Inferior parietal cortex (tissue), 1 donor: ENCODE data around the gene CRACR2A.

ENCODE experiments used
- DNase-seq: peaks from one replicate; pipeline ENCODE4 v3.0.0-alpha.2; 2016; ENCODE audit errors: extremely low spot score

CRACR2A gene

GRCh38 chr12:3752096-3752709 lies 706 bp downstream of the CRACR2A start:
- no peak for DNase-seq

GRCh38 chr12:3751151-3752095 lies 1.5 kb downstream of the CRACR2A start:
- no peak for DNase-seq

DNA sequence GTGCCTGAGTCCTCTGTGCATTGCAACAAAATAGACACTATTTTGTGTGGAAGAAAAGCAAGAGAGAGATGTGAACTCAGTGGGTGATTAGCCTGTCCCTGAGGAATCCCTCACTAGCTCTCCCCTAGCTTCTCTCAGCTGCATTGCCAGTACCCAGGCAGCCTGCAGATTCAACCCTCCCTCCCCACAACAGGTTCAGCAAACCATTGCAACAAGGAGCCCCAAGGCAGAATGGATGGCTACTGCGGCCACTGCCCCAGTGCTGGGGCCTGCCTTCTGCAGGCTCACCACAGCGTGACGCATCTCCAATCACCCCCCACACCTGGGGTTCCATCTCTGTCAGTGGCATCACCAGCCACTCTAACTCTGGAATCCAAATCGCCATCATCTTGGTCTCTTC lies 2.3 kb downstream of the CRACR2A start:
- DNase-seq, result no peak

- DNase-seq, result no peak
Observed at GRCh38 chr12:3748620-3749019, 4.3 kb downstream of the CRACR2A start.

DNA sequence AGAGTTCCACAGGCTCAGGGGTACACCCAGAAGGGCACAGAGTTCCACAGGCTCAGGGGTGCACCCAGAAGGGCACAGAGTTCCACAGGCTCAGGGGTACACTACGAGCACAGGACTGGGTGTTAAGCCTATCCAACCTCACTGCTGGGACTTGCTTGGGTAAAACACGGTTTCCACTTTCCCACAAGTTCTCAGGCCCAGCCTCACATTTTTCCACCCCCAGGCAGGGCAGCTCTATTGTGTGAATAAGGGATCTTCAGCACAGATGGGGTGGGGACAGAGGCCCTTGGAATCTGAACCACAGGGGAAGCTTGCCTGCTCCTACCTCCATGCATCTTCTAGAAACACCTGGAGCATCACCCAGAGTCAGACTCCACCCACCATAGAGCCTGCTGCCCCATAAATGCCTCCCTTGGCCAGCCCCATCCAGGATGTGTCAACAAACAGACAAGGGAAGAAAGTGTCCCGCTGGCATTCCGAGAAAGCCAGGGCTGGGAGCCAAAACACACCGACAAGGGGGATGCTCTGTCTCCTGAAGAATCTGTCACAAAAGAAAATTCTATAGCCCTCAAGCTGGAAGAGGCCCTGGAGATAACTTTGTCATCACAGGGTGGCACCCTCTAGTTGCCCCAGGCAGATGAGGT lies 4.8 kb downstream of the CRACR2A start:
- DNase-seq, result no peak

GRCh38 chr12:3747543-3747942 lies 5.4 kb downstream of the CRACR2A start:
- DNase-seq, result no peak

DNA sequence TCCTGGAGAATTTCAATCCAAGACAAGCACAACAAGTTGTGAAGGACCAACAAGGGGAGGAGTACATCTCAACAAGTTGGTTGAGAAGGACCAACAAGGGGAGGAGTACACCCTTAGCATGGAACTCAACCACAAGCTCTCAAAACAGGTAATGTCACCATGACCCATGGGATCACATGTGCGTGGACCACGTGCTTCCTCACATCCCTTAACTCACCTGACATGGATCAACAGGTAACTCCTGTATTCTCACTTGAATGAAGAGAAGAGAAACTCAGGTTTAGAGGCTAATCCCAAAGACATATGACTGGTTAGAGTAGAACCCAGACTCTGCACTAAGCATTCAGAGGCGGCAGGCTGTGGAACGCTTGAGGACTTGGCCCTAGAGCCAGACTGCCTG lies 6.2 kb downstream of the CRACR2A start:
- no peak for DNase-seq

DNA sequence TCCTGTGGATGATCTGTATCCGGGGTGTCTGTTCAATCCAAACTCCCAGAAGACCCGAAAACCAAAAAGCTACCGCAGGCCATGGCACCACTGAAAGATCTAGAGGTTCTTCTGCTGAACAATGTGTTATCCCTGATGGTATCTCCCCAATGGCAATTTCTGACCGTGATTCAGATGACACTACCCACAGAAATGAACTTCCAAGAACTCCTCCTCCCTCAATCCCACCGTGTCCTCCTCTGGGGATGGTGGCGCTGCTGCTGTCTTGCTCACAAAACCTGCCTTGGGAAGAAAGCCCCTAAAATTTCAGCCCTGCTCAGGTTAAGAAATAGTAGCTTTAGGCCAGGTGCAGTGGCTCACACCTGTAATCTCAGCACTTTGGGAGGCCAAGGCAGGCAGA lies 7.8 kb downstream of the CRACR2A start:
- no peak for DNase-seq

GRCh38 chr12:3744229-3744901 lies 8.5 kb downstream of the CRACR2A start:
- no peak for DNase-seq

DNA sequence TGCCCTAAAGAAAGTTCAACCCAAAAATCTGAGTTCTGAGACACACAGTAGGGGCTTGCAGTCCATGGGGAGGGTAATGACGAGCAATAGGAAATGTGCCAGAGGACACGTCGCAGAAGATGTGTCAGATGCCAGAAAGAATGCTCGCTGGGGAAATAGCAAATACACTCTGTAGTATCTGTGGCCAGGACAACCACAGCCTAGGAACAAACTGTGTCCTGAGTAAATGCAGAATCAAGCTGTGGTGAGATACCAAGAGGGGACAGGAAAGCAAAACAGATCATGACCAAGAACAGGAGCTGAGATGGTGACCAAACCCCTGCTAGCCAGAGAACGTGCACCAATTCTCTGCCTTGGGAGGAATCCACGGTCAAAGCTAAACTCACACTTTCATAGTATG lies 9.1 kb downstream of the CRACR2A start:
- DNase-seq, result no peak

DNA sequence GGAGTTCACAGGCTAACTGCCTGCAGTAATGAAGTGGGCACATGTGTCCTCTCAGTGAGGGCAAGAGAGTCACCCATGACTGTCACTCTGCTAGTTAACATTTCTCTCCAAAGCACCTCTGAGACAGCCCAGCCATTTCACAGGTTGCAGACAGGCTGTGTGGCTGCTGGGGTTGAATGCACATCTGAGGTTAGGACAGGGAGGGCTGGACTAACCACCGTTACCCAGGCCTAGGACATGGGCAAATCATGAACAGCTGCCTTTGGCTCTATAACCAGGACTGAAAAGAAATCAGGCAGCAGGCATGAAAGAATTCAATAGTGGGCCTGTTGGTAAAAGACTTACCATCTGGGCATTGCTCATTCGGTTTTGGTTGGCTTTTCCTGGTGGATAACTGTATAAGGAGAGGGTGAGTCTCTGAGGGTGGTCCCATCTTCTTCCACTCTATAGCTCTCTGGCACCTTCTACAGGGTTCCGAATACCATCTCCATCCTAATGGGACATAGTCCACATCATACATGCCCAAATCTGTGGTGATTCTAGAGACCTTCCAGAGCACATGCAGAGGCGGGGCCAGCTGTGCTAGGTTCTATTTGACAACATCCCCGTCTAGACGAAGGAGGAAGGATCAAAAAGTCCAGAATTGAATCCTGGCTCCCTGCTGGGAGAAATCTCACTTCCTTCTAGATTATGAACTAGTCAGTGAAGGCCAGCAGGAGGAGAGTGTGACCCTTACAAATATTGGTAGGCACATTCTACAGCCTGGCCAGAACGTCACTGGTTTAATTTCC lies 10.8 kb downstream of the CRACR2A start:
- DNase-seq, result no peak

DNA sequence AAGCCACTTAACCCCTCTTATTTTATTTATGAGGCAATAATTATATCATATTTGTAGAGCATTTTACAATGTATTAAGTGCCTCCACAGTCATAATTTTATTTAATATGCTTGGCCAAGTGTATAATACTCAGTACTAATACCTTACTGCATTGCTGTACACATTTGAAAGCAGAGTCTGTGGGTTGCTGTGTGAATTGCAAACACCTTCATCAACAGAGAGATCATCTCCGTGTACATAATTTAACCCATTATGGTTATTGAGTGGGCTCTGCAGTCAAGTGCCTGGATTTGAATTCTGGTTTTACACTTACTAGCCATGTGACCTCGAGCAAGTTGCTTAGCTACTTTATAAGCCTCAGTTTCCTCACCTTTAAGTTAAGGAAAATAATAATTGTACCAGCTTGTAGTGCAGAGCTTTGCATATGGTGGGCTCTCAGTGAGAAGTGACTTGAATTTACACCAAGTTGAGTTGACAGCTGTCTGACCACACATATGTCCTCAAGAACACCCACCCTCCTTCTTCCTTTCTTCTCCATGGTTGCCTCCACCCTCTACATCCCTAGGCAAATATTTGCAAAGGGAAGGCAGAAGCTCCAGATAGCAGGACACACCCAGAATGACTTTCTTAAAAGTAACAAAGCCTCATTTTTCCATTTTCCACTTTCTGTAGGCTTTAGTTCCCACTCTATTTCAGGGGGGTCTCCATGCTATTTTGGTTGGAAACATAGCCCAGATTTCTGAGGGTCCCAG lies 12.3 kb downstream of the CRACR2A start:
- DNase-seq, result no peak

DNA sequence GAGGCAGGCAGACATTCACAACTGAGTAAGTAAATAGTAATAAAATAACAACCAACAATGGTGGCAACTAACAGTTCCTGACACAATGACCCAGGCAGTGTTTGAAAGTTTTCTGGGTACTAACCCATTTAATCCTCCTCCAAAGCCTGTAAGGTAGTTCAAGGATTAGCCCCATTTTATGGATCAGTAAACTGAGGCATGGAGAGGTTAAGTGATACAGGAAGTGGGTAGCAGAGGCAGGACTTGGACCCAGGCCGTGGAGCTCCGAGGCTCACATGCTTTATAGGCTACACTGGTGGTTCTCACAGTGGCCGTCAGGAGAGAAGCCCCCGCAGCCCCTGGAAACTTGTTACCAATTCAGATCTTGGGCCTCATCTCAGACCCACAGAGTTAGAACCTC lies 17.5 kb downstream of the CRACR2A start:
- no peak for DNase-seq

DNA sequence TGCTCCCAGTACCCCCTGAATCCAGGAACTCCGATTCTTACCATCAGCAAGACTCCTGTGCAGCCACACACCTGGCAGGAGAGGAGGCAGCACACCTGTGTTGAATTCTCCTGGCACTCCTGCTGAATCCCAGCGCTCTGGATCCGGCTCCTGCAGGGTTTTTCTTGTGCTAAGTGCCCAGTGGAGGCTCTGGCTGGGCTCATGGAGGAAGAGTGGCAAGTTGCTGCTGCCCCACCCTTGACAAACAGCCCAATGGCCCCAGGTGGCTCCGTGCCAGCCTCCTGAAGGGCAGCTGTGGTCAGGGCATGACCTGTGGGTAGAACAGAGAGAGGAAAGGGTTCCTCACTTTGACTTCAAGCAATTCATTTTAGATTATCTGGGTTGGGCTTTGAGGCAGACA lies 20.0 kb downstream of the CRACR2A start:
- DNase-seq, result no peak

- DNase-seq, result no peak
Observed at GRCh38 chr12:3730111-3730510, 22.8 kb downstream of the CRACR2A start.

- no peak for DNase-seq
Observed at GRCh38 chr12:3728686-3729085, 24.2 kb downstream of the CRACR2A start.

GRCh38 chr12:3727877-3728632 lies 24.9 kb downstream of the CRACR2A start:
- no peak for DNase-seq

DNA sequence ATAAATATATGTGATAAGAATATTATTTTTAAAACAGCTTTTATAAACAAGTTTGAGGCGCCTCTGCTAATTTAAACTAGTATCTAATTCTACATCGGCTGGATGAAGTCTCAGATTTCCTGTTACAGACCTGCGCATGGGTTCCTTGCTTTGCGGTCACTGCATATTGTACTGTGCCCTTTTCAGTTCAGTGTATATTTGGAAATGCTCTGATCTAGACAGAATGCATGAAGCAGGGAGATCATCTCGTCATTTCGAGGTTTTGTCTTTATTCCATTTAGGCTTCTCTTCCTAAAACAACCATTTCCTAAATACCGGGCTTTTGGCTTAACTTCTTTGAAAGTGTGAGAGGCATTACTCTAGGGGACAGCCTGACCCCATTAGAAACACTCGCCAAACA lies 25.6 kb downstream of the CRACR2A start:
- no peak for DNase-seq

GRCh38 chr12:3726456-3726855 lies 26.5 kb downstream of the CRACR2A start:
- DNase-seq, result no peak
